Cerebellar cortex (tissue), 1 donor: ENCODE results near the gene ATP7B.
"Not testable (repeated sequence)": the region's sequence is repeated elsewhere in the genome, so short reads cannot be mapped to it uniquely, and the experiment has no call there.

ENCODE experiments used
- DNase-seq: peaks from one replicate; pipeline ENCODE4 v3.0.0-alpha.2; 2015; ENCODE audit warnings: low spot score

Gene ATP7B

DNA sequence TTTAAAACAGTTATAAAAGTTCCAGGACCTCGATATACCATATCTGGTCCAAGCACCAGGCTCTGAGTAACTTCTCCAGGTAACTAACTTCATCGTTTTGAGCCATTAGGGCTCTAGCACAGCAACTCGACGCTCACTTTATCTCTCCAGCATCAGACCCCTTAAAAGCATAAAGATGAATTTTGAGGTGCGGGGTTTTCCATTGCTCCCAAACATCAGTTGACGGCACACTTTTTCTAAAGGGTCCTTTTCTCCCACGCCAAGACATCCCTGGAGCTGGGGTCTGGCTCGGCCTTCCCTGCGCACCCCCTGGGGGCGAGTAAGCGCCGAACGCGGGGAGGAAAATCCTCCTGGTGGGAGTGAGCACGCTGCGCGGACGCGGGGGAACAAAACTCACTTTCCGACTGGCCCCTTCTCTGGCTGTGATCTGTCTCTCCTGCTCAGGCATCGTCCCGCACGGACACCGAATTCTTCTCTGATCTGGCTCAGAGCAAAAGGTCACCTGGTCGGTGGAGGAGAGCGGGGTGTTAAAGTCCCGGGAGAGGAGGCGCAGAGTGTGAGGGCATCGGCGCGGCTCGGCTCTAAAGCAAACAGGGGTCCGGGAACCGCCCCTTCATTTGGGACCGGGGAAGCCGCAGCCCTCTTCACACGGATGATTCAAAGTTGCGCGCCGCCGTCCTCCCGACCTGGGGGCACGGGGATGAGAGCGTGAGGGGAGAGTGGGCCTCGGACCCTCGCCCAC lies at the start of gene ATP7B:
ATP7B (minus strand) TSS at position 561 of the 742 bp plus-strand sequence; CDS start at position 448, 113 bp downstream.
- peak; percentile 31 for DNase-seq

DNA sequence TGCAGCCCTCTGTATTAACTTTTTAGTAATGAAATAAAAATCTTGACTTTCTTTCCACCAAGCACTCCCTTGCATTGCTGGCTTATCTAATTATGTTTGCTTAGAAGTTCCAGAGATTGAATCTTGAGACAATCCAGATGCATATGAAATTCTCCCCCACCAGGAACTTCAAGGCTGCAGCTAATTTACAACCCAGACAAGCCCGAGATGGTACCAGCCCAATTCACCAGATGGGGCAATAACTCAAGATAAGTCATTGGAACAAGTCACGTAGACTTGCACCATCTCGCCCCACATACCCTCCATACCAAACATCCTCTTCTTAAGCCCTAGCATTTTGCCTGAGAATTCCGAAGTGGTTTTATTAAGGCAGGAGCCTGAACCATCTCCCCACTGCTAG lies 42.2 kb upstream of the ATP7B start:
- no peak for DNase-seq

DNA sequence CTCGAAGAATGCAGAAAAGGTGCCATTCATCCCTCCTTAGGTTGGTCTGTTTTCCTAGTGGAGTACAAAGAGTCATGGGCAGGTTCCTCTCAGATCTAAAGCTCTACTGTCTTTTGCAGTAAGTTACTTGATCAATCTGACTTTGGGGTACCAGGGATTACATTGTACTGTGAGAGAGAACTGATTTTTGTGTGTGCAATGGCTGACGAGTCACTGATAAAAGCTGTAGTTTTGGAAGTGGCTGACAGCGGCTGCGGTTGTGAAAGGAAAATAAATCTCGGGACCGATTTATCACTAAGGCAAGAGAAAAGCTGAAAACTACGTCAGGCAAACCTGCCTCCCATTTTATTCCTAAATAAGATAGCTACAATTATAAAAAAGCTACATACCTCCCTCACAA lies 40.1 kb upstream of the ATP7B start:
- no peak for DNase-seq

DNA sequence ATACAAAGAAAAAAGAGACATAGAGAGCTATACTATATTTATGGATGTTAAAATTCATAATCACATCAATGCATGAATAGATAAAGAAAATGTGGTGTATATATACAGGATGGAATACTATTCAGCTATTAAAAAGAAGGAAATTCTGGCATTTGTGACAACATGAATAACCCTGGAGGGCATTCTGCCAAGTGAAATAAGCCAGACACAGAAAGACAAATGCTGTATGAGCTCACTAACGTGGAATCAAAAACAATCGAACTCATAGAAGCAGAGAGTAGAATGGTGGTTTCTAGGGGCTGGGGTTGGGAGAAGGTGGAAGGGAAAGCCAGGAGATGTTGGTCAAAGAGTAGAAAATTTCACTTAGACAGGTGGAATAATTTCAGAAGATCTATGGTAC lies 37.3 kb upstream of the ATP7B start:
- DNase-seq = no peak

DNA sequence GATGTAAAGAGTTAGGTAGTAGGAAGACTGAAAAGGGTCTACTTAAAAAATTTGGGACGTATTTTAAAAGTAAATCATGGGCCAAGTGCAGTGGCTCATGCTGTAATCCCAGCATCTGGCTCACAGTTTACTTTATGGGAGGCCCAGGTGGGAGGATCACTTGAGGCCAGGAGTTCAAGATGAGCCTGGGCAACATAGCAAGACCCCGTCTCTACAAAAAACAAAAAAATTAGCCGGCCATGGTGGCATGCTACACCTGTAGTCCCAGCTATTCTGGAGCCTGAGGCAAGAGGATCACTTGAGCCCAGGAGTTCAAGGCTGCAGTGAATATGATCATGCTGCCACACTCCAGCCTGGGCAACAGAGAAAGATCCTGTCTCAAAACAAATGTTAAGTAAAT lies 36.2 kb upstream of the ATP7B start:
- DNase-seq = no peak

DNA sequence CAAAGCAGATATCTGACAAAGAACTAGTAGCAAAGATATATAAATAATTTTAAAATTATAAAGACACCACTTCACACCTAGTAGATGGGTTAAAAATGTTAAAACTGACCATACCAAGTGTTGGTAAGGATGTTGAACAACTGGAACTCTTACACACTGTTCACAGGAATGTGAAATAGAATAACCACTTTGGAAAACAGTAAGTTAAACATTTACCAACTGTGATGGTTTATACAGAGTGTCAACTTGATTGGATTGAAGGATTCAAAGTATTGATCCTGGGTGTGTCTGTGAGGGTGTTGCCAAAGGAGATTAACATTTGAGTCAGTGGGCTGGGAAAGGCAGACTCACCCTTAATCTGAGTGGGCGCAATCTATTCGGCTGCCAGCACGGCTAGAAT lies 32.4 kb upstream of the ATP7B start:
- no peak for DNase-seq

DNA sequence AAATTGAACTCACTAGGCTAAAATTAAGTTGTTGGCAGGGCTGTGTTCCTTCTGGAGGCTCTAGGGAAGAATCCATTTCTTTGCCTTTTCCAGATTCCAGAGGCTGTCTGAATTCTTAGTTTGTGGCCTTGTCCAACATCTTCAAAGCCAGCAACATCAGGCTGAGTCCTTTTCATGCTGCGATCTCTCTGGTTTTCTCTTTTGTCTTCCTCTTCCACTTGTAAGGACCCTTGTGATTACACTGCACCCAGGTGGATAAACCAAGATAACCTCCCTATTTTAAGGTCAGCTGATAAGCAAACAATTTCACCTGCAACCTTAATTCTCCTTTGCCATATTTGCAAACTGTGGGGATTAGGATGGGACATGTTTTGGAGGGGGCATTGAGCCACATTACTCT lies 24.8 kb upstream of the ATP7B start:
- no peak for DNase-seq

DNA sequence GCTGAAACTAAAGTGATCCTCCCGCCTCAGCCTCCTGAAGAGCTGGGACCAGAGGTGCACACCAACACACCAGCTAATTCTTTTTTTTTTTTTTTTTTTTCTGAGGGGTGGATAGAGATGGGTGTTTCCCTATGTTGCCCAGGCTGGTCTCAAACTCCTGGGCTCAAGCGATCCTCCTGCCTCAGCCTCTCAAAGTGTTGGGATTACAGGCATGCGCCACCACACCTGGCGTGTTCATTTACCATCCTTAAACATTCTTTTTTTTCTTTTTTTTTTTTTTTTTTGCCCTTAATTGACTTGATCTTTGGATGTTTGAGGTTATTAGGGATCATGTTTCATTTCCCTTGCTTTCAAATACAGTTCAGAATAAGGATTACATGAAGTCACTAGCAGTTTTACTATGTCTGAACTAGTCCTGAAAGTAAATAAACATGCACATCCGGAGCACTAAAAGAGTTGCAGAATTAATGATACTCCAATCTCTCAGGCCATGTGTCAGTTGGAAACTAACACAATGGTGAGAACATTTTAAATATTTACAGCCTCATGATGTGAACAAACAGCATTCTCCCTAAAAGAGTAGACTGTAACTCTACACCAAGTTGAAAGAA lies 23.5 kb upstream of the ATP7B start:
- no peak for DNase-seq

DNA sequence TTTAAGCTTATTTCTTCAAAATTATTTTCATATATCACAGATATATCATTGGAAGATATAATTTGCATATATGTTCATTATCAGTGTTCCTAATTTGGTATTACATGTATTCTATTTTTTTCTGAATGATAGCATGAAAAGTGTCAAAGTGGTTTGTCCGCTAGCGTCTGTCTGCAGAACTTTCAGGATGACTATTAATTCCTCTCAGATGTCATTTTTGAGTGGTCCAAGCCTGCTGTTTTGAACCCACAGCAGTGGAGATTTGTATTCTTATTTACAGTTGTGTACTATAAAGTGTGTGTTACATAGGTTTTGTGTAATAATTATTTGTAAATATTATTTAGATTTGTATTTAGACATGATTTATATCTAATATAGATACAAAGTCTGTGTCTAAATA lies 21.8 kb upstream of the ATP7B start:
- no peak for DNase-seq

DNA sequence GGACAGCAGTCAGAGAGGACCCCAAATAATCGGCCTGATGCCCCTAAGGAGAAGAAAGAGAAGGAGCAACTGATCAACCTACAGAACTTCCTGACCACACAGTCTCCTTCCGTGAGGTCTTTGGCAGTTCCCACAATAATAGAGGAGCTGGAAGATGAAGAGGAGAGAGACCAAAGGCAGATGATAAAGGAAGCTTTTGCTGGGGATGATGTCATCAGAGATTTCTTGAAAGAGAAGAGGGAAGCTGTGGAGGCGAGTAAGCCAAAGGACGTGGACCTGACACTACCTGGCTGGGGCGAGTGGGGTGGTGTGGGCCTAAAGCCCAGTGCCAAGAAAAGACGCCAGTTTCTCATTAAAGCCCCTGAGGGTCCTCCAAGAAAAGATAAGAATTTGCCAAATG lies 19.2 kb upstream of the ATP7B start:
- not testable (repeated sequence) for DNase-seq

DNA sequence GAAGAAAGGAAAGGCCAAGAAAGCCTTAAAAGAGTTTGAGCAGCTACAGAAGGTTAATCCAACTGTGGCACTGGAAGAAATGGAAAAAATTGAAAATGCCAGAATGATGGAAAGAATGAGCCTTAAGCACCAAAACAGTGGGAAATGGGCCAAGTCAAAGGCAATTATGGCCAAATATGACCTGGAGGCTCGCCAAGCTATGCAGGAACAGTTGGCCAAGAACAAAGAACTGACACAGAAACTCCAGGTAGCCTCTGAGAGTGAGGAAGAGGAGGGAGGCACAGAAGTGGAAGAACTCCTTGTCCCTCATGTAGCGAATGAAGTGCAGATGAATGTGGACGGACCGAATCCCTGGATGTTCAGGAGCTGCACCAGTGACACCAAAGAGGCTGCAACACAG lies 18.3 kb upstream of the ATP7B start:
- DNase-seq = no peak

DNA sequence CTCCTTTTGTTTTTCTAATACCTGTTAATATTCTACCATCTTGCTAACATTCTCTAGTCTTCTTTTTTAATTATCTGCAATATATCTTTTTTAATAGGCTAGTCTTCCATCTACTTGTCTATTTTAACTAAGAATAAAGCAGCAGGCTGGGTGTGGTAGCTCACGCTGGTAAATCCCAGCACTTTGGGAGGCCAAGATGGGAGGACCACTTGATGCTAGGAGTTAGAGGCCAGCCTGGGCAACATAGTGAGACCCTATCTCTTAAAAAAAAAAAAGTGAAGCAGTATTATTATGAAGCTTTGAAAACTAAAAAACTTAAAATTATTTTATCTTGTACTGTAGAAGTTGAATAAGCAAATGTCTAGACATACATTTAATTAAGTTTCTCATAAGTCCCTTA lies 16.6 kb upstream of the ATP7B start:
- no peak for DNase-seq

DNA sequence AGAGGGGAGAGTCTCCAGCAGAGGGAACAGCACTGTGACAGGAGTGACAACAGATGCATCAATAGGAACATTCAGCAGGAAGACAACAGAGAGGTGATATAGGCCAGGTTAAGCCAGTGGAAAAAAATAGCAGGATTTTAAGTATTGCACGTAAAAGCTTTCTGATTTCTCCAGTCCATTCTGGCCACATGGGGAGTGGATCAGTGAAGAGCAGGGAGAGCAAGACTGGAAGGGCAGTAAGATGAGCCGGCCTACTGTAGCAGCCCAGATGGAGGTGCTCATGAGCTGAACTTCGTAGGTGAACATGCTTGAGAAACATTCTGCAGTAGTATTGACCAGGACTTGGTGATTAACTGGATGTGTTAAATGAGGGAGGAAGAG lies 15.0 kb upstream of the ATP7B start:
- DNase-seq = no peak

DNA sequence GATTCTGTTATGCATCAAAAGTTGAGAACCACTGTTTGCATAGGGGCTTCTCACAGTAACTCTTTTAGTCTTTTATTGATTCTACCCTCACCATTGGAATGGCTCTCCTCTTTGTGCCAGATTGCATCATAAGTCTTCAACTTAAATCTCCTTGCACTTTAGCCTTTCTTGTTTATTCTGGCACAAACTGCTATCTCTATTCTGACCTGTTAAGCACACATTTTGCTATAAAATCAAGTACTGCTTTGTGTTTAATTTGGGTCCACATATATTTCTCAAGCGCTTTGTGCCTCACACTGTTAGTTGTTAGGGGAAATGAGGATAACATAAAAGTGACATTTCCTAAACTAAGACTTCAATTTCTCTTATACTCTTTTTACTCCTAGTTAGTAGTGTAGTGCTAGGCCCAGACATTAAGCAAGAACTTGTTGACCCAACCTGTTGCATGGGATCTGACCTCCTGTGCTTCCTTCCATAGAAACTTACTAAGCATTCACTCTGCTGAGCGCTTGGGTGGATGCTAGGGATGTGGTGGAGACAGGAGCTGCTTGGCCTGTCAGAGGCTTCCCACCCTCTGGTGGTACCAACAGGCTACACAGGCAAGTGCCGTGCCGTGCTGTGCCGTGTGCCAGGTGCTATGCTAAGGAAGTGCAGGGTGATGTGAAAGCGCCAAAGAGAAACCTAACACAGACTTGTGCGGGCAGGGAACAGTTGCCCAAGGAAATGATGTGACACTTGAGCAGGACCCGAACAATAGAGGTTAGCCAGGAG lies 14.4 kb upstream of the ATP7B start:
- no peak for DNase-seq

DNA sequence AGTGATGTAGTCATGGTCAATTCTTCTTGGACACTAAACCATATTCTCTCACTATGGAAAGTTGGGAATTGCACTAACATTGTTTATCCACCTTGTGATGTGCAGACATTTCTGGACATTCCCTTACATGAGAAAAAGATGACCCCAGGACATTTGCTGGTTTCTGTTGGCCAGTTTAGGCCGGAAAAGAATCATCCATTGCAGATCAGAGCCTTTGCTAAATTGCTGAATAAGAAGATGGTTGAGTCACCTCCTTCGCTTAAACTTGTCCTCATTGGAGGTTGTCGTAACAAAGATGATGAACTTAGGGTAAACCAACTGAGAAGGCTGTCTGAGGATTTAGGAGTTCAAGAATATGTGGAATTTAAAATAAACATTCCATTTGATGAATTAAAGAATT lies 13.2 kb upstream of the ATP7B start, which contains the start of gene UTP14C:
UTP14C (plus strand) TSS at position 211 of the 400 bp plus-strand sequence. CDS start 4,114 bp downstream, outside the sequence.
- no peak for DNase-seq

DNA sequence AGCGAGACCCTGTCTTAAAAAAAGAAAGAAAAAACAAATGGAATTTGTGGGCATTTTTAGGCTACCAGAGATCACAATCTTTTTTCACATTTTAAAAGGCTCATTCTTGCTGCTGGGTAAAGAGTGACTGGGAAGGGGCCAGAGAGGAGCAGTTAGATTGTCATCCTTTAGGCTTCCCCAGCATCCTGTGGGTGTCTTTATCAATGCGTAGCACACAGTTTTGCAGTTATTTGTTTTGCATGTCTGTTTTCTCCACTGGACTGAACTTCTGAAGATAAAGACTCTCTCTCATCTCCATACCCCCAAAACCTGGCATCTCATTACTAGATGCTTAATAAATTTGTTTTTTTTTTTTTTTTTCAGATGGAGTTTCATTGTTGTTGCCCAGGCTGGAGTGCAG lies 11.1 kb upstream of the ATP7B start:
- DNase-seq = no peak

DNA sequence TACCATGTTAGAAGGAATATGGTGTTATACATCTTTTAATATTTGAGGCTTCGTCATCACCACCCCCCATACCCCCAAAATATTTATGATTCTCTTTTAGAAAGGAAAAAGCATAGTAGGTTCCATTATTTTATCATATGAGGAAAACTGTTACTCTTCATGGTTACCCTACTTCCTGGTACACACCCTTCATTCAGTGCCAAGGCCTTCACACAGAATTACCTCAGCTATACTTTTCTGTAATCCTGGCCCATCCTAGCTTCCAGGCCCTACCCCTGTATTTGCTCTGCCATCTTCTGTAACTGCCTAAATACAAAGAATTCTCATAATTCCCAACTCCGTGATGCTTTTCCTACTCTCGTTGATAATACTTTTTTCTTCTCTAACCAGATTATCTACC lies 8.9 kb upstream of the ATP7B start:
- DNase-seq = no peak

DNA sequence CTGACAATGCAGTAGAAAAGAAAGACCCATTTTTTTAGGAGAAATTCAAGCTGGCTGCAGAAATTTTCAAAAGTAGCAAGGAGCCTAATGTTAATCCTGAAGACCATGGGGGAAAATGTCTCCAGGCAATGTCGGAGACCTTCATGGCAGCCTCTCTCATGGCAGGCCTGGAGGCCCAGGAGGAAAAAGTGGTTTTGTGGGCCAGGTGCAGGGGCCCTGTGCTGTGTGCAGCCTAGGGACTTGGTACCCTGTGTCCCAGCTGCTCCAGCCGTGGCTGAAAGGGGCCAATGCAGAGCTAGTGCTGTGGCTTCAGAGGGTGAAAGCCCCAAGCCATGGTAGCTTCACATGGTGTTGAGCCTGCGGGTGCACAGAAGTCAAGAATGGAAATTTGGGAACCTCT lies 5.0 kb upstream of the ATP7B start:
- DNase-seq = no peak

DNA sequence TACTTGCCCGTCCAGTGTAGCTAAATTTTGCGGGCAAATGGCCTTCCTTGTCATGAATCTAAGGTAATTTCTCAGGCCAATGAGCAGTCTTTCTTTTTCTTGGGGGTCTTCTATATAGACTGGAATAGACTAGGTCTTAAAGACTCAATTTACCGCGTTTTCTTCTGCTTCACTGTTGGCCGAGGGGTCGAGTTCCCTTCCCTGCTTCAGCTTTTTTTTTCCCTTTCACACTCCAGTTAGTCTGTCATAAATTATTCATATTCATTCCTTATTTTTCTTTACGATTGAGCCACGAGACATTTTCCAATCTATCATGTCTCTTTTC lies 1.2 kb upstream of the ATP7B start:
- no peak for DNase-seq

DNA sequence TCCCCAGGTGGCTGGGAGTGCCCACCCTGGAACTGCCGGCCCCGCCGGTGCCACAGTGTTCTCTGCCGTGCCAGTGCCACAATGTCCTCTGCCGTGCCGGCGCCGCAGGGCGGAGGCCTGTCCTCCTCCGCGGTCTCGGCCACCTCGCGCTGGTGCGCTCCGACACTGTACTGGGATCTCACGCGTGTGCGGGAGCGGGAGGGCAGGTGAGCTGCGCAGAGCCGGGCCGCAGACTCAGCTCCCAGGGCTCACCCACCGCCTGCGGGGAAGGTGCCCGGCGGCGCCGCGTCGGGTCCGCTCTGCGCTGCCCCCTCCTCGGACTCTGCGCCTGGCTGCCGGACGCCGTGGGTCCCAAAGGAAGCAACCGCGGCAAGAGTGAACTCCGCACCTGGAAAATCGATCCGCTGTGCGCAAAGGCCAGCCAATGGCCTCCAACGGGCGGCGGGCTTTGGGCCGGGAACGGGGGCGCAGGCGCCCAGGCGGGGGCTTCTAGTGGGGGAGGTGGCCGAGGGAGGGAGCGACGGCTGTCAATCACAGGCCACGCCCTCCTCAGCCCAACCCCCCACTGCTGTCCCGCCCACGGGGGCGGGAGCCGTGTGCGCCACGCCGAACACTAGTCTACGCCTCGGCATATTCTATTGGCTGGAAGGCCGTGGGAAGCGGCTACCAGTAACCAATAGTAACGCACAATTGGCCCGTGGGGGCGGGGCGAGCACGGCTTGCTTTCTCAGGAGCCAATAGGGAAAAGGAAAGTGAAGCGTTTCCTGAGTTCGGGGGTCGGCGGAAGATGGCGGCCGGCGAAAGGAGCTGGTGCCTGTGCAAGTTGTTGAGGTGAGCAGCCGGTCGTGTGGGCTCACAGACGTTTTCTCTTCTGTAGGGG lies 622 bp upstream of the ATP7B start, which contains the start of gene ALG11:
ALG11 (plus strand) TSS at position 767 of the 880 bp plus-strand sequence; CDS start at position 788, 21 bp downstream.
- DNase-seq = peak; percentile 99

DNA sequence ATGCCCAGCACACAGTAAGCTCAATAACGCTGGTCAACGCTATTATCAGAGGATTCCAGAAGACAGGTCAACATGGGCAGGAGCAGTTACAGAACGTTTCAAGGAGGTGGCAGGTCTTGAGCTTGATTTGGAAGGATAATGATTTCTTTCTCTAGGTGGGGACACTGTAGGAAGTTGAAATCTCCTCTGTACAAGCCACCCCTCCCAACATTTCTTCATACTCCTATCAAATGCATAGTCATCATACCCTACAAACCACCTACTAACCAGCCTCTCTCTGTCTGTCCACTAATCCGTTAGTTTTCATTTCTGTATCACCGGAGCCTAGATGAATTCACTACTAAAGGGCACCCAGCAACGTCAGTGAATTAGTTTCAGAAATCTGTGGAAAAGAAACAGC lies 1.3 kb downstream of the ATP7B start:
- DNase-seq = no peak
